Central memory CD8-positive, alpha-beta T cell (primary cell): ENCODE measurements around the gene CGA.

Experiments
- ATAC-seq: fragments of 150-1000 bp; cut with Tn5 transposase; replicated peaks from 2 replicates; pipeline ENCODE4 v1.10.0; 2022; ENCODE audit warnings: mild to moderate bottlenecking, moderate FRiP score, moderate number of reproducible peaks; ENCODE audit not compliant: poor library complexity, severe bottlenecking; ENCODE audit errors: extremely low read depth
- DNase-seq, 2 donors: peaks; one replicate each; pipeline ENCODE4 v3.0.0; 2021; ENCODE audit warnings: low spot score in 2 of 2
- H3K27ac Mint-ChIP-seq: one replicate; pipeline ENCODE4 v1.8.0; 2022; ENCODE audit warnings: low read depth, mild to moderate bottlenecking, moderate library complexity, mixed read lengths
- H3K27me3 Mint-ChIP-seq: one replicate; pipeline ENCODE4 v1.8.0; 2022; ENCODE audit warnings: mixed read lengths
- H3K36me3 Mint-ChIP-seq: one replicate; pipeline ENCODE4 v1.8.0; 2022; ENCODE audit warnings: mild to moderate bottlenecking, moderate library complexity, mixed read lengths; ENCODE audit not compliant: insufficient read depth
- H3K4me1 Mint-ChIP-seq: one replicate; pipeline ENCODE4 v1.8.0; 2022; ENCODE audit warnings: mixed read lengths
- H3K4me3 Mint-ChIP-seq: one replicate; pipeline ENCODE4 v1.8.0; 2022; ENCODE audit warnings: mild to moderate bottlenecking, moderate library complexity, mixed read lengths
- H3K9me3 Mint-ChIP-seq: one replicate; pipeline ENCODE4 v1.8.0; 2022; ENCODE audit warnings: mixed read lengths

The CGA gene

GRCh38 chr6:87104667-87105066, 9.8 kb upstream of the CGA start:
- Mint-ChIP-seq H3K27ac (no peak overlapping the region), H3K9me3 (no peaks in the 10 kb centered on the region), H3K4me1 (no peaks in the 10 kb centered on the region), H3K36me3 (no peaks in the 10 kb centered on the region), H3K27me3 (no peaks in the 10 kb centered on the region), H3K4me3 (no peak overlapping the region)
- ATAC-seq = no peak
- no peak for DNase-seq

GRCh38 chr6:87103977-87104601, 9.2 kb upstream of the CGA start:
- DNase-seq = no peak
- H3K9me3 Mint-ChIP-seq = no peaks in the 10 kb centered on the region
- H3K4me3 Mint-ChIP-seq = no peak overlapping the region
- no peak overlapping the region for H3K27ac Mint-ChIP-seq
- H3K4me1 Mint-ChIP-seq = no peaks in the 10 kb centered on the region
- H3K36me3 Mint-ChIP-seq = no peaks in the 10 kb centered on the region
- H3K27me3 Mint-ChIP-seq = peaks cover 5% of the 10 kb centered on the region
- no peak for ATAC-seq

GRCh38 chr6:87102151-87102621, 7.3 kb upstream of the CGA start:
- Mint-ChIP-seq H3K4me1 (no peaks in the 10 kb centered on the region), H3K27me3 (peaks cover 9% of the 10 kb centered on the region), H3K4me3 (no peak overlapping the region), H3K27ac (no peak overlapping the region), H3K36me3 (no peaks in the 10 kb centered on the region), H3K9me3 (no peaks in the 10 kb centered on the region)
- DNase-seq (no peak), ATAC-seq (no peak)

- H3K36me3 Mint-ChIP-seq = no peaks in the 10 kb centered on the region
- H3K4me3 Mint-ChIP-seq = no peak overlapping the region
- H3K4me1 Mint-ChIP-seq = no peaks in the 10 kb centered on the region
- no peak for ATAC-seq
- no peak for DNase-seq
- peaks cover 14% of the 10 kb centered on the region for H3K27me3 Mint-ChIP-seq
- H3K9me3 Mint-ChIP-seq = no peaks in the 10 kb centered on the region
- no peak overlapping the region for H3K27ac Mint-ChIP-seq
These were observed 6.2 kb upstream of the CGA start for GRCh38 chr6:87101067-87101466.

- Mint-ChIP-seq H3K4me1 (no peaks in the 10 kb centered on the region), H3K9me3 (no peaks in the 10 kb centered on the region), H3K27ac (no peak overlapping the region), H3K36me3 (no peaks in the 10 kb centered on the region), H3K4me3 (no peak overlapping the region), H3K27me3 (peaks cover 22% of the 10 kb centered on the region)
- DNase-seq = no peak
- ATAC-seq = no peak
These were observed 5.3 kb upstream of the CGA start for GRCh38 chr6:87100216-87100615.

- Mint-ChIP-seq H3K27ac (no peak overlapping the region), H3K4me1 (no peaks in the 10 kb centered on the region), H3K9me3 (no peaks in the 10 kb centered on the region), H3K27me3 (peaks cover 30% of the 10 kb centered on the region), H3K4me3 (no peak overlapping the region), H3K36me3 (no peaks in the 10 kb centered on the region)
- ATAC-seq = no peak
- DNase-seq = no peak
These were observed 4.6 kb upstream of the CGA start for GRCh38 chr6:87099472-87099871.

- H3K27me3 Mint-ChIP-seq = peaks cover 41% of the 10 kb centered on the region
- no peaks in the 10 kb centered on the region for H3K36me3 Mint-ChIP-seq
- DNase-seq = no peak
- no peak overlapping the region for H3K4me3 Mint-ChIP-seq
- no peak overlapping the region for H3K27ac Mint-ChIP-seq
- ATAC-seq = no peak
- no peaks in the 10 kb centered on the region for H3K9me3 Mint-ChIP-seq
- H3K4me1 Mint-ChIP-seq = no peaks in the 10 kb centered on the region
These were observed 330 bp downstream of the CGA start for GRCh38 chr6:87094576-87094975.

GRCh38 chr6:87093651-87094050, 1.3 kb downstream of the CGA start:
- no peaks in the 10 kb centered on the region for H3K9me3 Mint-ChIP-seq
- ATAC-seq (no peak), DNase-seq (no peak)
- no peaks in the 10 kb centered on the region for H3K4me1 Mint-ChIP-seq
- H3K27me3 Mint-ChIP-seq = peaks cover 32% of the 10 kb centered on the region
- H3K27ac Mint-ChIP-seq = no peak overlapping the region
- no peak overlapping the region for H3K4me3 Mint-ChIP-seq
- no peaks in the 10 kb centered on the region for H3K36me3 Mint-ChIP-seq

GRCh38 chr6:87093199-87093598, 1.7 kb downstream of the CGA start:
- Mint-ChIP-seq H3K4me3 (no peak overlapping the region), H3K27ac (no peak overlapping the region), H3K27me3 (peaks cover 32% of the 10 kb centered on the region), H3K4me1 (no peaks in the 10 kb centered on the region), H3K36me3 (no peaks in the 10 kb centered on the region), H3K9me3 (no peaks in the 10 kb centered on the region)
- no peak for ATAC-seq
- DNase-seq = no peak

GRCh38 chr6:87092435-87092834, 2.5 kb downstream of the CGA start:
- H3K36me3 Mint-ChIP-seq = no peaks in the 10 kb centered on the region
- H3K9me3 Mint-ChIP-seq = no peaks in the 10 kb centered on the region
- no peak for DNase-seq
- no peaks in the 10 kb centered on the region for H3K4me1 Mint-ChIP-seq
- no peak overlapping the region for H3K27ac Mint-ChIP-seq
- ATAC-seq = no peak
- H3K4me3 Mint-ChIP-seq = no peak overlapping the region
- peaks cover 32% of the 10 kb centered on the region for H3K27me3 Mint-ChIP-seq

- Mint-ChIP-seq H3K27me3 (peaks cover 24% of the 10 kb centered on the region), H3K9me3 (no peaks in the 10 kb centered on the region), H3K4me1 (no peaks in the 10 kb centered on the region), H3K36me3 (no peaks in the 10 kb centered on the region), H3K4me3 (no peak overlapping the region), H3K27ac (no peak overlapping the region)
- ATAC-seq (no peak), DNase-seq (no peak)
These were observed 5.8 kb downstream of the CGA start for GRCh38 chr6:87089135-87089534.

- Mint-ChIP-seq H3K27me3 (peaks cover 27% of the 10 kb centered on the region), H3K36me3 (no peaks in the 10 kb centered on the region), H3K4me3 (no peak overlapping the region), H3K4me1 (no peaks in the 10 kb centered on the region), H3K27ac (no peak overlapping the region), H3K9me3 (no peaks in the 10 kb centered on the region)
- DNase-seq = no peak
- no peak for ATAC-seq
These were observed 6.8 kb downstream of the CGA start for GRCh38 chr6:87088076-87088475.

- Mint-ChIP-seq H3K9me3 (no peaks in the 10 kb centered on the region), H3K36me3 (no peaks in the 10 kb centered on the region), H3K27me3 (peaks cover 40% of the 10 kb centered on the region), H3K4me1 (no peaks in the 10 kb centered on the region), H3K27ac (no peak overlapping the region), H3K4me3 (no peak overlapping the region)
- DNase-seq (no peak), ATAC-seq (no peak)
These were observed 12.7 kb downstream of the CGA start for GRCh38 chr6:87082160-87082721.
